Liver (tissue), 9 donors: ENCODE measurements around the gene ENDOU. TPM values are rescaled to one million over a fixed set of nuclear protein-coding genes. Genes with fewer than 3 reads are reported as not detected.

Experiments used
- DNase-seq: peaks from one replicate; pipeline ENCODE4 v3.0.0-alpha.2; 2017; ENCODE audit warnings: low spot score
- H3K27ac ChIP-seq, 2 donors: one replicate each; pipeline ENCODE4 v1.7.0; 2013; ENCODE audit warnings: inconsistent platforms in 2 of 2, low read length in 2 of 2, control low read depth in 1 of 2, low read depth in 1 of 2, mild to moderate bottlenecking in 1 of 2
- H3K27me3 ChIP-seq, 4 donors: one replicate each; pipeline versions ENCODE4 v1.6.1 to v1.7.0; 2013; ENCODE audit warnings: low read length in 3 of 4, inconsistent platforms in 1 of 4, mild to moderate bottlenecking in 1 of 4, moderate library complexity in 1 of 4; ENCODE audit not compliant: control insufficient read depth in 4 of 4, insufficient read depth in 4 of 4
- H3K36me3 ChIP-seq, 4 donors: one replicate each; pipeline versions ENCODE4 v1.6.1 to v1.7.0; 2013; ENCODE audit warnings: low read length in 3 of 4, mild to moderate bottlenecking in 3 of 4, low read depth in 1 of 4, moderate library complexity in 1 of 4; ENCODE audit not compliant: control insufficient read depth in 4 of 4, insufficient read depth in 3 of 4
- H3K4me1 ChIP-seq, 4 donors: one replicate each; pipeline versions ENCODE4 v1.6.1 to v1.7.0; 2013; ENCODE audit warnings: low read length in 3 of 4, mild to moderate bottlenecking in 3 of 4, moderate library complexity in 1 of 4; ENCODE audit not compliant: control insufficient read depth in 4 of 4, insufficient read depth in 4 of 4
- H3K4me3 ChIP-seq, 3 donors: one replicate each; pipeline versions ENCODE4 v1.6.1 to v1.7.0; 2013; ENCODE audit warnings: low read length in 3 of 3, control low read depth in 1 of 3, low read depth in 1 of 3, mild to moderate bottlenecking in 1 of 3
- H3K9ac ChIP-seq, 2 donors: one replicate each; pipeline ENCODE4 v1.7.0; 2013; ENCODE audit warnings: low read length in 2 of 2, mild to moderate bottlenecking in 2 of 2, moderate library complexity in 2 of 2, control low read depth in 1 of 2, low read depth in 1 of 2
- H3K9me3 ChIP-seq, 4 donors: one replicate each; pipeline versions ENCODE4 v1.6.1 to v1.7.0; 2013; ENCODE audit warnings: low read length in 3 of 4; ENCODE audit not compliant: control insufficient read depth in 4 of 4
- EGR1 ChIP-seq, 2 donors: IDR thresholded peaks; 2 replicates each; pipeline ENCODE4 v1.6.1; 2016 to 2018; ENCODE audit warnings: antibody characterized with exemption in 2 of 2, low read depth in 2 of 2
- FOXA1 ChIP-seq: IDR thresholded peaks from 2 replicates; pipeline ENCODE4 v1.6.1; 2016; ENCODE audit warnings: antibody characterized with exemption
- GABPA ChIP-seq, 2 donors: IDR thresholded peaks in 1 of 2; conservative IDR thresholded peaks in 1 of 2; 2 replicates each; pipeline ENCODE4 v1.6.1; 2016; ENCODE audit warnings: antibody characterized with exemption in 2 of 2, mild to moderate bottlenecking in 1 of 2, moderate library complexity in 1 of 2
- HNF4A ChIP-seq, 2 donors: conservative IDR thresholded peaks; 2 replicates each; pipeline ENCODE4 v1.6.1; 2016; ENCODE audit warnings: antibody characterized with exemption in 2 of 2, mild to moderate bottlenecking in 2 of 2
- HNF4G ChIP-seq: IDR thresholded peaks from 2 replicates; pipeline ENCODE4 v1.6.1; 2016; ENCODE audit warnings: antibody characterized with exemption
- NR2F2 ChIP-seq: IDR thresholded peaks from 2 replicates; pipeline ENCODE4 v1.6.1; 2016; ENCODE audit warnings: antibody characterized with exemption
- REST ChIP-seq: IDR thresholded peaks from 2 replicates; pipeline ENCODE4 v1.6.1; 2016; ENCODE audit warnings: antibody characterized with exemption, mild to moderate bottlenecking
- RXRA ChIP-seq, 2 donors: IDR thresholded peaks; 2 replicates each; pipeline ENCODE4 v1.6.1; 2017 to 2018; ENCODE audit warnings: antibody characterized with exemption in 2 of 2, mild to moderate bottlenecking in 1 of 2
- SP1 ChIP-seq: IDR thresholded peaks from 2 replicates; pipeline ENCODE4 v1.6.1; 2018; ENCODE audit warnings: antibody characterized with exemption, mild to moderate bottlenecking
- TAF1 ChIP-seq: conservative IDR thresholded peaks from 2 replicates; pipeline ENCODE4 v1.6.1; 2016; ENCODE audit warnings: antibody characterized with exemption, mild to moderate bottlenecking
- YY1 ChIP-seq: IDR thresholded peaks from 2 replicates; pipeline ENCODE4 v1.6.1; 2016; ENCODE audit warnings: antibody characterized with exemption, mild to moderate bottlenecking
- WGBS: extraction: QIAGEN DNeasy Blood & Tissue Kit; methylation state at CpG from one replicate; pipeline ENCODE4 v1.1.7; 2013; 5-methylcytosine and 5-hydroxymethylcytosine counted together
- polyA plus RNA-seq, 2 donors: library from polyadenylated mRNA; stranded (reverse) in 1 of 2; unstranded in 1 of 2; fragments of 200-250 nt in 1 of 2; fragments of >200 nt in 1 of 2; fragmentation: Nextera tagmentation in 1 of 2; extraction: Ambion mirVana in 1 of 2; gene quantifications; one replicate each; pipeline versions ENCODE4 v1.2.1 to v1.2.3, GENCODE V29; 2013 to 2015
- total RNA-seq, 2 donors: library from RNA; depleted of rRNA; stranded (reverse); fragments of >200 nt; gene quantifications; one replicate each; pipeline ENCODE4 v1.2.3, GENCODE V29; 2014
- TF ChIP-seq, protein P1 (sequence below): IDR thresholded peaks from 2 replicates; pipeline ENCODE4 v1.6.1; 2016; ENCODE audit warnings: antibody characterized with exemption
- TF ChIP-seq, protein P2 (sequence below): IDR thresholded peaks from 2 replicates; pipeline ENCODE4 v1.6.1; 2016; ENCODE audit warnings: antibody characterized with exemption
- TF ChIP-seq, protein P3 (sequence below): fragments of 150-350 bp; IDR thresholded peaks from 2 replicates; pipeline ENCODE4 v1.5.1; 2017; ENCODE audit warnings: improper control_type of control experiment, low read depth, low read length; ENCODE audit not compliant: missing input control
- donor health status: healthy.
- donor health status: healthy.
- donor health status: healthy.
- donor health status: healthy.
- donor health status: healthy.

ENDOU gene
- total and polyA plus RNA-seq, 4 donors = 0.25 TPM; not detected in 3

DNA sequence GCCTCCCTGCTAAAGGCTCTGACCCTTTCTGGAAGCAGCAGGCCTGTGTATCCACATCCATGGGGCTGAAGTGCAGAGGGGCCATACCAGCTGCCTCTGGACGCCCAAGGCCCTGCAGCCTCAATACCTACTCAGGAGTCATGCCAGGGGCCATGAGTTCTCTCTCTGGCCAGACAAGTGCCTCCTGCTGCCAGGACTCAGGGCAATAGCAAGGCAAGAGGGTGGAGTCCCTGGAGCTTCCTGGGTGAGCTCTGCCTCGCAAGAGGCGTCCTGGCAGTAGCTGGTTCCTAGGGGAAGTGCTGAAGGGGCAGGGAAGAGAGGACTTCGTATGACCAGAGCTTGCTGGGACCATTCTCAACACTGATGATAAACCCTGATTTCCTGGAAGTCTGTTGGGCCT lies 10.9 kb upstream of the ENDOU start:
- no peak for DNase-seq
- H3K4me1 ChIP-seq = peaks cover 10 to 12% (median 11%) of the 10 kb centered on the region in 4 donors
- 76% methylated on average over 4 of the region's 4 CpGs for WGBS
- TF ChIP-seq, protein P1, sequence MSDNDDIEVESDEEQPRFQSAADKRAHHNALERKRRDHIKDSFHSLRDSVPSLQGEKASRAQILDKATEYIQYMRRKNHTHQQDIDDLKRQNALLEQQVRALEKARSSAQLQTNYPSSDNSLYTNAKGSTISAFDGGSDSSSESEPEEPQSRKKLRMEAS = no peak
- no peak for TF ChIP-seq HNF4G
- TF ChIP-seq YY1 = no peak
- TF ChIP-seq, protein P2, sequence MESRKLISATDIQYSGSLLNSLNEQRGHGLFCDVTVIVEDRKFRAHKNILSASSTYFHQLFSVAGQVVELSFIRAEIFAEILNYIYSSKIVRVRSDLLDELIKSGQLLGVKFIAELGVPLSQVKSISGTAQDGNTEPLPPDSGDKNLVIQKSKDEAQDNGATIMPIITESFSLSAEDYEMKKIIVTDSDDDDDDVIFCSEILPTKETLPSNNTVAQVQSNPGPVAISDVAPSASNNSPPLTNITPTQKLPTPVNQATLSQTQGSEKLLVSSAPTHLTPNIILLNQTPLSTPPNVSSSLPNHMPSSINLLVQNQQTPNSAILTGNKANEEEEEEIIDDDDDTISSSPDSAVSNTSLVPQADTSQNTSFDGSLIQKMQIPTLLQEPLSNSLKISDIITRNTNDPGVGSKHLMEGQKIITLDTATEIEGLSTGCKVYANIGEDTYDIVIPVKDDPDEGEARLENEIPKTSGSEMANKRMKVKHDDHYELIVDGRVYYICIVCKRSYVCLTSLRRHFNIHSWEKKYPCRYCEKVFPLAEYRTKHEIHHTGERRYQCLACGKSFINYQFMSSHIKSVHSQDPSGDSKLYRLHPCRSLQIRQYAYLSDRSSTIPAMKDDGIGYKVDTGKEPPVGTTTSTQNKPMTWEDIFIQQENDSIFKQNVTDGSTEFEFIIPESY = no peak
- TF ChIP-seq SP1 = no peak
- no peak for TF ChIP-seq HNF4A (conservative IDR thresholded peaks at IDR 0.05)
- TF ChIP-seq, protein P3, sequence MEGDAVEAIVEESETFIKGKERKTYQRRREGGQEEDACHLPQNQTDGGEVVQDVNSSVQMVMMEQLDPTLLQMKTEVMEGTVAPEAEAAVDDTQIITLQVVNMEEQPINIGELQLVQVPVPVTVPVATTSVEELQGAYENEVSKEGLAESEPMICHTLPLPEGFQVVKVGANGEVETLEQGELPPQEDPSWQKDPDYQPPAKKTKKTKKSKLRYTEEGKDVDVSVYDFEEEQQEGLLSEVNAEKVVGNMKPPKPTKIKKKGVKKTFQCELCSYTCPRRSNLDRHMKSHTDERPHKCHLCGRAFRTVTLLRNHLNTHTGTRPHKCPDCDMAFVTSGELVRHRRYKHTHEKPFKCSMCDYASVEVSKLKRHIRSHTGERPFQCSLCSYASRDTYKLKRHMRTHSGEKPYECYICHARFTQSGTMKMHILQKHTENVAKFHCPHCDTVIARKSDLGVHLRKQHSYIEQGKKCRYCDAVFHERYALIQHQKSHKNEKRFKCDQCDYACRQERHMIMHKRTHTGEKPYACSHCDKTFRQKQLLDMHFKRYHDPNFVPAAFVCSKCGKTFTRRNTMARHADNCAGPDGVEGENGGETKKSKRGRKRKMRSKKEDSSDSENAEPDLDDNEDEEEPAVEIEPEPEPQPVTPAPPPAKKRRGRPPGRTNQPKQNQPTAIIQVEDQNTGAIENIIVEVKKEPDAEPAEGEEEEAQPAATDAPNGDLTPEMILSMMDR = no peak
- TF ChIP-seq GABPA (IDR thresholded peaks at IDR 0.05 in 1 of 2, conservative IDR thresholded peaks at IDR 0.05 in 1 of 2) = no peak
- no peaks in the 10 kb centered on the region for H3K36me3 ChIP-seq
- no peaks in the 10 kb centered on the region for H3K27me3 ChIP-seq
- H3K9me3 ChIP-seq = no peaks in the 10 kb centered on the region
- H3K4me3 ChIP-seq = no peak overlapping the region
- H3K27ac ChIP-seq = peak overlapping the region in 1 of 2 donors; percentile 15
- H3K9ac ChIP-seq = no peak overlapping the region

GRCh38 chr12:47735649-47736048 lies 10.4 kb upstream of the ENDOU start:
- DNase-seq = no peak
- no peaks in the 10 kb centered on the region for H3K27me3 ChIP-seq
- H3K9me3 ChIP-seq = no peaks in the 10 kb centered on the region
- TF ChIP-seq RXRA (IDR thresholded peaks at IDR 0.05) (no peak), EGR1 (IDR thresholded peaks at IDR 0.05; ENCODE audit: low read depth in 2 of 2) (no peak), HNF4G (no peak), GABPA (IDR thresholded peaks at IDR 0.05 in 1 of 2, conservative IDR thresholded peaks at IDR 0.05 in 1 of 2) (no peak), HNF4A (conservative IDR thresholded peaks at IDR 0.05) (no peak)
- no peak overlapping the region for H3K9ac ChIP-seq
- H3K4me3 ChIP-seq = no peak overlapping the region
- peaks cover 10 to 12% (median 11%) of the 10 kb centered on the region in 4 donors for H3K4me1 ChIP-seq
- no peak overlapping the region for H3K27ac ChIP-seq
- no peaks in the 10 kb centered on the region for H3K36me3 ChIP-seq
- WGBS = 93% methylated on average over 11 of the region's 11 CpGs

- peaks cover 10 to 16% (median 12%) of the 10 kb centered on the region in 4 donors for H3K4me1 ChIP-seq
- 83% methylated on average over 12 of the region's 12 CpGs for WGBS
- H3K27me3 ChIP-seq = no peaks in the 10 kb centered on the region
- no peak overlapping the region for H3K27ac ChIP-seq
- H3K9ac ChIP-seq = no peak overlapping the region
- TF ChIP-seq EGR1 (IDR thresholded peaks at IDR 0.05; ENCODE audit: low read depth in 2 of 2) (no peak), REST (no peak), TAF1 (no peak), FOXA1 (no peak), RXRA (IDR thresholded peaks at IDR 0.05) (no peak), SP1 (no peak), NR2F2 (no peak)
- no peak for DNase-seq
- no peak overlapping the region for H3K4me3 ChIP-seq
- no peaks in the 10 kb centered on the region for H3K9me3 ChIP-seq
- H3K36me3 ChIP-seq = no peaks in the 10 kb centered on the region
Measured at GRCh38 chr12:47734725-47735480, 9.6 kb upstream of the ENDOU start.
